ENCODE results near the gene DNAH7. TPM values are rescaled to one million over a fixed set of nuclear protein-coding genes. Genes with fewer than 3 reads are reported as not detected.

DNAH7 gene
- total and polyA plus RNA-seq, 2 of the 13 experiments (the other 11 are each of a cell fraction or from before 2014, with no cell fraction given), result 0.09 TPM; not detected in 1

GRCh38 chr2:196068271-196069209 is at the start of gene DNAH7 (continued):
- TF ChIP-seq ZNF574 (CRISPR knock-in tag; IDR thresholded peaks at IDR 0.05) (peak; percentile 58), ZNF552 (CRISPR knock-in tag; IDR thresholded peaks at IDR 0.05; ENCODE audit: borderline replicate concordance) (no peak), REPIN1 (CRISPR knock-in tag; IDR thresholded peaks at IDR 0.05; ENCODE audit: borderline replicate concordance, low read depth) (peak; percentile 72; the same call in 1 of the 2 replicates), ARID4A (CRISPR knock-in tag; IDR thresholded peaks at IDR 0.05; ENCODE audit: borderline replicate concordance) (peak; percentile 98), ZNF318 (CRISPR knock-in tag; IDR thresholded peaks at IDR 0.05) (no peak), TERF1 (CRISPR knock-in tag; IDR thresholded peaks at IDR 0.05) (no peak), ZNF180 (CRISPR knock-in tag; IDR thresholded peaks at IDR 0.05; ENCODE audit: borderline replicate concordance, low read depth) (no peak; the same call in 1 of the 2 replicates)

Data from HepG2 (cell line).